HFFc6 (cell line): ENCODE data around the gene FHIT. TPM values are rescaled to one million over a fixed set of nuclear protein-coding genes. Genes with fewer than 3 reads are reported as not detected.

Experiments
- DNase-seq: peaks from one replicate; pipeline ENCODE4 v3.0.0-alpha.2; 2018
- H3K27ac Mint-ChIP-seq: 2 replicates; pipeline ENCODE4 v1.8.0; 2020; ENCODE audit warnings: mild to moderate bottlenecking, mixed read lengths
- H3K27me3 Mint-ChIP-seq: 2 replicates; pipeline ENCODE4 v1.8.0; 2021; ENCODE audit warnings: mild to moderate bottlenecking, moderate library complexity, mixed read lengths; ENCODE audit not compliant: insufficient read depth
- H3K36me3 Mint-ChIP-seq: 2 replicates; pipeline ENCODE4 v1.8.0; 2021; ENCODE audit warnings: low read depth, mixed read lengths
- H3K4me1 Mint-ChIP-seq: 2 replicates; pipeline ENCODE4 v1.8.0; 2020; ENCODE audit warnings: low read depth, mixed read lengths
- H3K4me3 Mint-ChIP-seq: 2 replicates; pipeline ENCODE4 v1.8.0; 2020; ENCODE audit warnings: mild to moderate bottlenecking, moderate library complexity, mixed read lengths
- H3K9me3 Mint-ChIP-seq: 2 replicates; pipeline ENCODE4 v1.8.0; 2020; ENCODE audit warnings: mild to moderate bottlenecking, mixed read lengths
- CTCF ChIP-seq: fragments of 200-600 bp; sonication (generic); IDR thresholded peaks from 2 replicates; pipeline ENCODE4 v1.5.0; 2021; ENCODE audit warnings: antibody characterized with exemption, mild to moderate bottlenecking
- total RNA-seq, 6 experiments: library from RNA; stranded (reverse); fragmentation: NEBNext Ultra II Directional; extraction: Animal tissue kit (Norgen Biotek cat#: 25700); gene quantifications; 2 replicates in 1 of 6; 3 replicates in 5 of 6; pipeline ENCODE4 v1.2.3, GENCODE V29; 2021

FHIT gene
- total RNA-seq, 6 experiments from 2014 or later, result 0.33 to 0.38 TPM; not detected in 4

- H3K36me3 Mint-ChIP-seq, result no peaks in the 10 kb centered on the region
- TF ChIP-seq CTCF, result no peak
- no peak overlapping the region for H3K4me3 Mint-ChIP-seq
- H3K27me3 Mint-ChIP-seq, result peaks cover 4% of the 10 kb centered on the region; the same call in 1 of the 2 replicates
- H3K4me1 Mint-ChIP-seq, result peaks cover 18% of the 10 kb centered on the region
- H3K9me3 Mint-ChIP-seq, result no peaks in the 10 kb centered on the region
- no peak overlapping the region for H3K27ac Mint-ChIP-seq
- DNase-seq, result no peak
Measured at GRCh38 chr3:59777667-59778077, 1473.6 kb downstream of the FHIT start.

- Mint-ChIP-seq H3K27ac (no peak overlapping the region), H3K4me3 (no peak overlapping the region), H3K36me3 (no peaks in the 10 kb centered on the region), H3K27me3 (peaks cover 4% of the 10 kb centered on the region; the same call in 1 of the 2 replicates), H3K9me3 (no peaks in the 10 kb centered on the region), H3K4me1 (peaks cover 23% of the 10 kb centered on the region)
- TF ChIP-seq CTCF, result no peak
- no peak for DNase-seq
Measured at GRCh38 chr3:59777066-59777465, 1474.2 kb downstream of the FHIT start.

GRCh38 chr3:59775761-59776325 is 1475.4 kb downstream of the FHIT start:
- no peak for DNase-seq
- Mint-ChIP-seq H3K27ac (no peak overlapping the region), H3K4me3 (no peak overlapping the region), H3K9me3 (no peaks in the 10 kb centered on the region), H3K4me1 (peaks cover 35% of the 10 kb centered on the region), H3K27me3 (peaks cover 4% of the 10 kb centered on the region; the same call in 1 of the 2 replicates), H3K36me3 (no peaks in the 10 kb centered on the region)
- no peak for TF ChIP-seq CTCF

- Mint-ChIP-seq H3K27ac (no peak overlapping the region), H3K36me3 (no peaks in the 10 kb centered on the region), H3K4me1 (peaks cover 37% of the 10 kb centered on the region), H3K4me3 (no peak overlapping the region), H3K27me3 (peaks cover 4% of the 10 kb centered on the region; the same call in 1 of the 2 replicates), H3K9me3 (no peaks in the 10 kb centered on the region)
- DNase-seq, result no peak
- no peak for TF ChIP-seq CTCF
Measured at GRCh38 chr3:59775106-59775505, 1476.1 kb downstream of the FHIT start.

- Mint-ChIP-seq H3K27me3 (peaks cover 4% of the 10 kb centered on the region; the same call in 1 of the 2 replicates), H3K36me3 (no peaks in the 10 kb centered on the region), H3K4me3 (no peak overlapping the region), H3K27ac (peak overlapping the region; percentile 44; the same call in 1 of the 2 replicates), H3K4me1 (peaks cover 37% of the 10 kb centered on the region), H3K9me3 (no peaks in the 10 kb centered on the region)
- TF ChIP-seq CTCF, result no peak
- peak; percentile 68 for DNase-seq
Measured at GRCh38 chr3:59774634-59775033, 1476.6 kb downstream of the FHIT start.
